WTC11 (cell line): ENCODE results near the gene ITGA3. TPM values are rescaled to one million over a fixed set of nuclear protein-coding genes. Genes with fewer than 3 reads are reported as not detected.

Source experiments
- CREM ChIP-seq: sonication (generic); formaldehyde crosslinking; IDR thresholded peaks from 2 replicates; pipeline ENCODE4 v1.8.1; 2022; ENCODE audit warnings: mild to moderate bottlenecking, missing genetic modification reagents, moderate library complexity
- ETV6 ChIP-seq: sonication (generic); formaldehyde crosslinking; IDR thresholded peaks from 2 replicates; pipeline ENCODE4 v1.8.1; 2022; ENCODE audit warnings: mild to moderate bottlenecking, missing genetic modification reagents
- total RNA-seq: library from RNA; stranded (reverse); gene quantifications from 3 replicates; pipeline ENCODE4 v1.2.3, GENCODE V29; 2021
- TF ChIP-seq, protein P1 (sequence below): sonication (generic); formaldehyde crosslinking; IDR thresholded peaks from 2 replicates; pipeline ENCODE4 v1.8.0; 2022; ENCODE audit warnings: mild to moderate bottlenecking, missing genetic modification reagents
- TF ChIP-seq, protein P2 (sequence below): sonication (generic); formaldehyde crosslinking; IDR thresholded peaks from 2 replicates; pipeline ENCODE4 v1.8.0; 2022; ENCODE audit warnings: mild to moderate bottlenecking, missing genetic modification reagents
- TF ChIP-seq, protein P3 (sequence below): sonication (generic); formaldehyde crosslinking; conservative IDR thresholded peaks from 2 replicates; pipeline ENCODE4 v1.8.1; 2023; ENCODE audit warnings: mild to moderate bottlenecking, low read depth, missing genetic modification reagents, moderate library complexity
- TF ChIP-seq, protein P4 (sequence below): fragments of 250-450 bp; sonication (Bioruptor Pico); IDR thresholded peaks from 2 replicates; pipeline ENCODE4 v2.1.2; 2022; ENCODE audit warnings: mild to moderate bottlenecking, moderate library complexity
- TF ChIP-seq, protein P5 (sequence below): fragments of 250-450 bp; sonication (Bioruptor Pico); IDR thresholded peaks from 2 replicates; pipeline ENCODE4 v1.9.0; 2021; ENCODE audit warnings: mild to moderate bottlenecking, borderline replicate concordance
- TF ChIP-seq, protein P6 (sequence below): fragments of 250-450 bp; sonication (Bioruptor Pico); conservative IDR thresholded peaks from 2 replicates; pipeline ENCODE4 v1.9.0; 2021; ENCODE audit warnings: mild to moderate bottlenecking
- TF ChIP-seq, protein P7 (sequence below): sonication (generic); formaldehyde crosslinking; IDR thresholded peaks from 2 replicates; pipeline ENCODE4 v1.8.1; 2023; ENCODE audit warnings: mild to moderate bottlenecking, missing genetic modification reagents, moderate library complexity
- TF ChIP-seq, protein P8 (sequence below): sonication (generic); formaldehyde crosslinking; IDR thresholded peaks from 2 replicates; pipeline ENCODE4 v1.8.1; 2023; ENCODE audit warnings: mild to moderate bottlenecking, missing genetic modification reagents
- TF ChIP-seq, protein P9 (sequence below): sonication (generic); formaldehyde crosslinking; IDR thresholded peaks from 2 replicates; pipeline ENCODE4 v1.8.1; 2023; ENCODE audit warnings: mild to moderate bottlenecking, missing genetic modification reagents, borderline replicate concordance
- TF ChIP-seq, protein P10 (sequence below): sonication (generic); formaldehyde crosslinking; IDR thresholded peaks from 2 replicates; pipeline ENCODE4 v1.8.0; 2022; ENCODE audit warnings: missing genetic modification reagents

Gene ITGA3
- total RNA-seq, 1 experiment from 2014 or later, result 35.3 TPM

DNA sequence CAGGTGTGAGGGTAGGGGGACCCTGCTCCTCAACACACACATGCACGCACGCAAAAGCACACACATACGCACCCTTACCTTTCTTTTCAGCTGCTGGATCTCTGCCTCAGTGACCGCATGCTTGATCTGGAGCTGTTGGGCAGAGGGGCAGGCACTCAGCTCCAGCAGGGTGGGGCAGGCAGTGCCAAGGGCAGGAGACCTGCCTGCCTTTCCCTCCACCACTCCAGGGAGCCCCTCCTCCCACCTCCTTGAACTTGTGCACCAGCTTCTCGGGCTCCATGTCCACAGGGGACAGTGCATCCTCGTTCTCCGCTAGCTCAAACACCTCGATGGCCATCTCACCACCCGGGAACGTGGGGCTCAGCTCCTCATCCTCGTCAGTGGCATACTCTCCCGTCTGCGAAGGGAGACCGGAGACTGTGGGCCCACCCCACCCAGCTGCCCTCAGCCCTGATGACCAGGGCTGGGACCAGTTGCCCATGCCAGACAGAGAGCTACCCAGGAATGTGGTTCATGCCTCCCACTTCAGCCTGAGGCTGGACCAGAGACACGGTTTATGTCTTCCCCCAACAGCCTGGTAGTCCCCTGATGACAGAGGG, 83.4 kb downstream of the ITGA3 start (continued):
- TF ChIP-seq, protein P1, sequence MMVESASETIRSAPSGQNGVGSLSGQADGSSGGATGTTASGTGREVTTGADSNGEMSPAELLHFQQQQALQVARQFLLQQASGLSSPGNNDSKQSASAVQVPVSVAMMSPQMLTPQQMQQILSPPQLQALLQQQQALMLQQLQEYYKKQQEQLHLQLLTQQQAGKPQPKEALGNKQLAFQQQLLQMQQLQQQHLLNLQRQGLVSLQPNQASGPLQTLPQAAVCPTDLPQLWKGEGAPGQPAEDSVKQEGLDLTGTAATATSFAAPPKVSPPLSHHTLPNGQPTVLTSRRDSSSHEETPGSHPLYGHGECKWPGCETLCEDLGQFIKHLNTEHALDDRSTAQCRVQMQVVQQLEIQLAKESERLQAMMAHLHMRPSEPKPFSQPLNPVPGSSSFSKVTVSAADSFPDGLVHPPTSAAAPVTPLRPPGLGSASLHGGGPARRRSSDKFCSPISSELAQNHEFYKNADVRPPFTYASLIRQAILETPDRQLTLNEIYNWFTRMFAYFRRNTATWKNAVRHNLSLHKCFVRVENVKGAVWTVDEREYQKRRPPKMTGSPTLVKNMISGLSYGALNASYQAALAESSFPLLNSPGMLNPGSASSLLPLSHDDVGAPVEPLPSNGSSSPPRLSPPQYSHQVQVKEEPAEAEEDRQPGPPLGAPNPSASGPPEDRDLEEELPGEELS (CRISPR knock-in tag), result no peak
- TF ChIP-seq, protein P2, sequence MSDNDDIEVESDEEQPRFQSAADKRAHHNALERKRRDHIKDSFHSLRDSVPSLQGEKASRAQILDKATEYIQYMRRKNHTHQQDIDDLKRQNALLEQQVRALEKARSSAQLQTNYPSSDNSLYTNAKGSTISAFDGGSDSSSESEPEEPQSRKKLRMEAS (CRISPR knock-in tag), result no peak
- TF ChIP-seq, protein P3, sequence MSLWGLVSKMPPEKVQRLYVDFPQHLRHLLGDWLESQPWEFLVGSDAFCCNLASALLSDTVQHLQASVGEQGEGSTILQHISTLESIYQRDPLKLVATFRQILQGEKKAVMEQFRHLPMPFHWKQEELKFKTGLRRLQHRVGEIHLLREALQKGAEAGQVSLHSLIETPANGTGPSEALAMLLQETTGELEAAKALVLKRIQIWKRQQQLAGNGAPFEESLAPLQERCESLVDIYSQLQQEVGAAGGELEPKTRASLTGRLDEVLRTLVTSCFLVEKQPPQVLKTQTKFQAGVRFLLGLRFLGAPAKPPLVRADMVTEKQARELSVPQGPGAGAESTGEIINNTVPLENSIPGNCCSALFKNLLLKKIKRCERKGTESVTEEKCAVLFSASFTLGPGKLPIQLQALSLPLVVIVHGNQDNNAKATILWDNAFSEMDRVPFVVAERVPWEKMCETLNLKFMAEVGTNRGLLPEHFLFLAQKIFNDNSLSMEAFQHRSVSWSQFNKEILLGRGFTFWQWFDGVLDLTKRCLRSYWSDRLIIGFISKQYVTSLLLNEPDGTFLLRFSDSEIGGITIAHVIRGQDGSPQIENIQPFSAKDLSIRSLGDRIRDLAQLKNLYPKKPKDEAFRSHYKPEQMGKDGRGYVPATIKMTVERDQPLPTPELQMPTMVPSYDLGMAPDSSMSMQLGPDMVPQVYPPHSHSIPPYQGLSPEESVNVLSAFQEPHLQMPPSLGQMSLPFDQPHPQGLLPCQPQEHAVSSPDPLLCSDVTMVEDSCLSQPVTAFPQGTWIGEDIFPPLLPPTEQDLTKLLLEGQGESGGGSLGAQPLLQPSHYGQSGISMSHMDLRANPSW, result no peak
- TF ChIP-seq, protein P4, sequence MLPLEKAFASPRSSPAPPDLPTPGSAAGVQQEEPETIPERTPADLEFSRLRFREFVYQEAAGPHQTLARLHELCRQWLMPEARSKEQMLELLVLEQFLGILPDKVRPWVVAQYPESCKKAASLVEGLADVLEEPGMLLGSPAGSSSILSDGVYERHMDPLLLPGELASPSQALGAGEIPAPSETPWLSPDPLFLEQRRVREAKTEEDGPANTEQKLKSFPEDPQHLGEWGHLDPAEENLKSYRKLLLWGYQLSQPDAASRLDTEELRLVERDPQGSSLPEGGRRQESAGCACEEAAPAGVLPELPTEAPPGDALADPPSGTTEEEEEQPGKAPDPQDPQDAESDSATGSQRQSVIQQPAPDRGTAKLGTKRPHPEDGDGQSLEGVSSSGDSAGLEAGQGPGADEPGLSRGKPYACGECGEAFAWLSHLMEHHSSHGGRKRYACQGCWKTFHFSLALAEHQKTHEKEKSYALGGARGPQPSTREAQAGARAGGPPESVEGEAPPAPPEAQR (CRISPR knock-in tag), result no peak
- TF ChIP-seq, protein P5, sequence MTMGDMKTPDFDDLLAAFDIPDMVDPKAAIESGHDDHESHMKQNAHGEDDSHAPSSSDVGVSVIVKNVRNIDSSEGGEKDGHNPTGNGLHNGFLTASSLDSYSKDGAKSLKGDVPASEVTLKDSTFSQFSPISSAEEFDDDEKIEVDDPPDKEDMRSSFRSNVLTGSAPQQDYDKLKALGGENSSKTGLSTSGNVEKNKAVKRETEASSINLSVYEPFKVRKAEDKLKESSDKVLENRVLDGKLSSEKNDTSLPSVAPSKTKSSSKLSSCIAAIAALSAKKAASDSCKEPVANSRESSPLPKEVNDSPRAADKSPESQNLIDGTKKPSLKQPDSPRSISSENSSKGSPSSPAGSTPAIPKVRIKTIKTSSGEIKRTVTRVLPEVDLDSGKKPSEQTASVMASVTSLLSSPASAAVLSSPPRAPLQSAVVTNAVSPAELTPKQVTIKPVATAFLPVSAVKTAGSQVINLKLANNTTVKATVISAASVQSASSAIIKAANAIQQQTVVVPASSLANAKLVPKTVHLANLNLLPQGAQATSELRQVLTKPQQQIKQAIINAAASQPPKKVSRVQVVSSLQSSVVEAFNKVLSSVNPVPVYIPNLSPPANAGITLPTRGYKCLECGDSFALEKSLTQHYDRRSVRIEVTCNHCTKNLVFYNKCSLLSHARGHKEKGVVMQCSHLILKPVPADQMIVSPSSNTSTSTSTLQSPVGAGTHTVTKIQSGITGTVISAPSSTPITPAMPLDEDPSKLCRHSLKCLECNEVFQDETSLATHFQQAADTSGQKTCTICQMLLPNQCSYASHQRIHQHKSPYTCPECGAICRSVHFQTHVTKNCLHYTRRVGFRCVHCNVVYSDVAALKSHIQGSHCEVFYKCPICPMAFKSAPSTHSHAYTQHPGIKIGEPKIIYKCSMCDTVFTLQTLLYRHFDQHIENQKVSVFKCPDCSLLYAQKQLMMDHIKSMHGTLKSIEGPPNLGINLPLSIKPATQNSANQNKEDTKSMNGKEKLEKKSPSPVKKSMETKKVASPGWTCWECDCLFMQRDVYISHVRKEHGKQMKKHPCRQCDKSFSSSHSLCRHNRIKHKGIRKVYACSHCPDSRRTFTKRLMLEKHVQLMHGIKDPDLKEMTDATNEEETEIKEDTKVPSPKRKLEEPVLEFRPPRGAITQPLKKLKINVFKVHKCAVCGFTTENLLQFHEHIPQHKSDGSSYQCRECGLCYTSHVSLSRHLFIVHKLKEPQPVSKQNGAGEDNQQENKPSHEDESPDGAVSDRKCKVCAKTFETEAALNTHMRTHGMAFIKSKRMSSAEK (CRISPR knock-in tag), result no peak
- TF ChIP-seq, protein P6, sequence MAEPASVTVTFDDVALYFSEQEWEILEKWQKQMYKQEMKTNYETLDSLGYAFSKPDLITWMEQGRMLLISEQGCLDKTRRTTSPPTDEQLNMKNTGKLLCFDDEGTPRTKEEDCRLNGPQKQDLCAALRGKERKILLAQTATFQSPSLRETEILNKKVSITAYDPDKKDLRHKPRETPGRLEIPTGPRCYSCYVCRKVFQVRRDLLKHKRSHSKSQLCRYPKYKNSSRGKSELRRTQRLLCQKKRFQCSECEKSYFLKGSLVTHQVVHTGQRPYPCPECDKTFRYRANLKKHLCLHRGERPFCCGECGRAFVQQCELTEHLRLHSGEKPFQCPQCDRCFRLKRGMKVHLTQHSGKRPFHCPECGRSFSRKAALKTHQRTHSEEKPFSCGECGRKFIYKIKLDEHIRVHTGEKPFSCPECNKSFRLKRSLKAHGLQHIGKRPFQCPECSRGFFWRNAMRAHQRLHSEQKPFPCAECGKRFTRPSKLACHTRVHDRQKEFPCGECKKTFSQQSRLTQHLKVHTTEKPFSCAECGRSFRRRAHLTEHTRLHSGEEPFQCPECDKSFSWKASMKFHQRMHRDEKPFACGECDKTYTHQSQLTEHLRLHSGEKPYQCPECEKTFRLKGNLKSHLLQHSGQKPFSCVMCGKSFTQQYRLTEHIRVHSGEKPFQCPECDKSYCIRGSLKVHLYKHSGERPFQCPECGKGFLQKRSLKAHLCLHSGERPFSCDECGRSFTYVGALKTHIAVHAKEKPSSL (CRISPR knock-in tag), result no peak
- TF ChIP-seq, protein P7, sequence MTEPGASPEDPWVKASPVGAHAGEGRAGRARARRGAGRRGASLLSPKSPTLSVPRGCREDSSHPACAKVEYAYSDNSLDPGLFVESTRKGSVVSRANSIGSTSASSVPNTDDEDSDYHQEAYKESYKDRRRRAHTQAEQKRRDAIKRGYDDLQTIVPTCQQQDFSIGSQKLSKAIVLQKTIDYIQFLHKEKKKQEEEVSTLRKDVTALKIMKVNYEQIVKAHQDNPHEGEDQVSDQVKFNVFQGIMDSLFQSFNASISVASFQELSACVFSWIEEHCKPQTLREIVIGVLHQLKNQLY (CRISPR knock-in tag), result no peak
- no peak for TF ChIP-seq ETV6
- TF ChIP-seq, protein P8, sequence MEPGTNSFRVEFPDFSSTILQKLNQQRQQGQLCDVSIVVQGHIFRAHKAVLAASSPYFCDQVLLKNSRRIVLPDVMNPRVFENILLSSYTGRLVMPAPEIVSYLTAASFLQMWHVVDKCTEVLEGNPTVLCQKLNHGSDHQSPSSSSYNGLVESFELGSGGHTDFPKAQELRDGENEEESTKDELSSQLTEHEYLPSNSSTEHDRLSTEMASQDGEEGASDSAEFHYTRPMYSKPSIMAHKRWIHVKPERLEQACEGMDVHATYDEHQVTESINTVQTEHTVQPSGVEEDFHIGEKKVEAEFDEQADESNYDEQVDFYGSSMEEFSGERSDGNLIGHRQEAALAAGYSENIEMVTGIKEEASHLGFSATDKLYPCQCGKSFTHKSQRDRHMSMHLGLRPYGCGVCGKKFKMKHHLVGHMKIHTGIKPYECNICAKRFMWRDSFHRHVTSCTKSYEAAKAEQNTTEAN, result no peak
- TF ChIP-seq, protein P9, sequence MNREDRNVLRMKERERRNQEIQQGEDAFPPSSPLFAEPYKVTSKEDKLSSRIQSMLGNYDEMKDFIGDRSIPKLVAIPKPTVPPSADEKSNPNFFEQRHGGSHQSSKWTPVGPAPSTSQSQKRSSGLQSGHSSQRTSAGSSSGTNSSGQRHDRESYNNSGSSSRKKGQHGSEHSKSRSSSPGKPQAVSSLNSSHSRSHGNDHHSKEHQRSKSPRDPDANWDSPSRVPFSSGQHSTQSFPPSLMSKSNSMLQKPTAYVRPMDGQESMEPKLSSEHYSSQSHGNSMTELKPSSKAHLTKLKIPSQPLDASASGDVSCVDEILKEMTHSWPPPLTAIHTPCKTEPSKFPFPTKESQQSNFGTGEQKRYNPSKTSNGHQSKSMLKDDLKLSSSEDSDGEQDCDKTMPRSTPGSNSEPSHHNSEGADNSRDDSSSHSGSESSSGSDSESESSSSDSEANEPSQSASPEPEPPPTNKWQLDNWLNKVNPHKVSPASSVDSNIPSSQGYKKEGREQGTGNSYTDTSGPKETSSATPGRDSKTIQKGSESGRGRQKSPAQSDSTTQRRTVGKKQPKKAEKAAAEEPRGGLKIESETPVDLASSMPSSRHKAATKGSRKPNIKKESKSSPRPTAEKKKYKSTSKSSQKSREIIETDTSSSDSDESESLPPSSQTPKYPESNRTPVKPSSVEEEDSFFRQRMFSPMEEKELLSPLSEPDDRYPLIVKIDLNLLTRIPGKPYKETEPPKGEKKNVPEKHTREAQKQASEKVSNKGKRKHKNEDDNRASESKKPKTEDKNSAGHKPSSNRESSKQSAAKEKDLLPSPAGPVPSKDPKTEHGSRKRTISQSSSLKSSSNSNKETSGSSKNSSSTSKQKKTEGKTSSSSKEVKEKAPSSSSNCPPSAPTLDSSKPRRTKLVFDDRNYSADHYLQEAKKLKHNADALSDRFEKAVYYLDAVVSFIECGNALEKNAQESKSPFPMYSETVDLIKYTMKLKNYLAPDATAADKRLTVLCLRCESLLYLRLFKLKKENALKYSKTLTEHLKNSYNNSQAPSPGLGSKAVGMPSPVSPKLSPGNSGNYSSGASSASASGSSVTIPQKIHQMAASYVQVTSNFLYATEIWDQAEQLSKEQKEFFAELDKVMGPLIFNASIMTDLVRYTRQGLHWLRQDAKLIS (CRISPR knock-in tag), result no peak
- TF ChIP-seq, protein P10, sequence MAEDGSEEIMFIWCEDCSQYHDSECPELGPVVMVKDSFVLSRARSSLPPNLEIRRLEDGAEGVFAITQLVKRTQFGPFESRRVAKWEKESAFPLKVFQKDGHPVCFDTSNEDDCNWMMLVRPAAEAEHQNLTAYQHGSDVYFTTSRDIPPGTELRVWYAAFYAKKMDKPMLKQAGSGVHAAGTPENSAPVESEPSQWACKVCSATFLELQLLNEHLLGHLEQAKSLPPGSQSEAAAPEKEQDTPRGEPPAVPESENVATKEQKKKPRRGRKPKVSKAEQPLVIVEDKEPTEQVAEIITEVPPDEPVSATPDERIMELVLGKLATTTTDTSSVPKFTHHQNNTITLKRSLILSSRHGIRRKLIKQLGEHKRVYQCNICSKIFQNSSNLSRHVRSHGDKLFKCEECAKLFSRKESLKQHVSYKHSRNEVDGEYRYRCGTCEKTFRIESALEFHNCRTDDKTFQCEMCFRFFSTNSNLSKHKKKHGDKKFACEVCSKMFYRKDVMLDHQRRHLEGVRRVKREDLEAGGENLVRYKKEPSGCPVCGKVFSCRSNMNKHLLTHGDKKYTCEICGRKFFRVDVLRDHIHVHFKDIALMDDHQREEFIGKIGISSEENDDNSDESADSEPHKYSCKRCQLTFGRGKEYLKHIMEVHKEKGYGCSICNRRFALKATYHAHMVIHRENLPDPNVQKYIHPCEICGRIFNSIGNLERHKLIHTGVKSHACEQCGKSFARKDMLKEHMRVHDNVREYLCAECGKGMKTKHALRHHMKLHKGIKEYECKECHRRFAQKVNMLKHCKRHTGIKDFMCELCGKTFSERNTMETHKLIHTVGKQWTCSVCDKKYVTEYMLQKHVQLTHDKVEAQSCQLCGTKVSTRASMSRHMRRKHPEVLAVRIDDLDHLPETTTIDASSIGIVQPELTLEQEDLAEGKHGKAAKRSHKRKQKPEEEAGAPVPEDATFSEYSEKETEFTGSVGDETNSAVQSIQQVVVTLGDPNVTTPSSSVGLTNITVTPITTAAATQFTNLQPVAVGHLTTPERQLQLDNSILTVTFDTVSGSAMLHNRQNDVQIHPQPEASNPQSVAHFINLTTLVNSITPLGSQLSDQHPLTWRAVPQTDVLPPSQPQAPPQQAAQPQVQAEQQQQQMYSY (CRISPR knock-in tag), result no peak
- TF ChIP-seq CREM (CRISPR knock-in tag), result no peak
